Astrocyte (in vitro differentiated cells and primary cell): ENCODE data around the gene SHOC2. TPM values are rescaled to one million over a fixed set of nuclear protein-coding genes. Genes with fewer than 3 reads are reported as not detected.

Source experiments
- DNase-seq: peaks from one replicate; pipeline ENCODE4 v3.0.0-alpha.2; 2010; ENCODE audit warnings: low read depth
- FAIRE-seq: peaks from 2 replicates; lab custom pipeline; 2011; peaks lifted over from hg19 to GRCh38; lab: Jason Lieb, UNC
- H2AFZ ChIP-seq: 2 replicates; pipeline ENCODE4 v1.6.0; 2012; ENCODE audit warnings: low read depth, low read length, inconsistent platforms
- H3K27ac ChIP-seq: 2 replicates; pipeline ENCODE4 v1.5.1; 2011; ENCODE audit warnings: low read depth, low read length, inconsistent platforms
- H3K27me3 ChIP-seq: 2 replicates; pipeline ENCODE4 v1.6.0; 2011; ENCODE audit warnings: low read length, inconsistent platforms; ENCODE audit not compliant: insufficient read depth
- H3K36me3 ChIP-seq: 2 replicates; pipeline ENCODE4 v1.5.1; 2011; ENCODE audit warnings: low read length, inconsistent platforms; ENCODE audit not compliant: insufficient read depth
- H3K4me1 ChIP-seq: 2 replicates; pipeline ENCODE4 v1.5.1; 2011; ENCODE audit warnings: low read length, inconsistent platforms; ENCODE audit not compliant: insufficient read depth
- H3K4me2 ChIP-seq: 2 replicates; pipeline ENCODE4 v1.6.0; 2012; ENCODE audit warnings: low read length, inconsistent platforms
- H3K4me3 ChIP-seq: 2 replicates; pipeline ENCODE4 v1.5.1; 2011; ENCODE audit warnings: low read depth, mild to moderate bottlenecking, low read length, inconsistent platforms; ENCODE audit not compliant: insufficient read depth
- H3K79me2 ChIP-seq: 2 replicates; pipeline ENCODE4 v1.6.0; 2012; ENCODE audit warnings: mild to moderate bottlenecking, low read length, inconsistent platforms; ENCODE audit not compliant: insufficient read depth
- H3K9ac ChIP-seq: 2 replicates; pipeline ENCODE4 v1.6.0; 2012; ENCODE audit warnings: mild to moderate bottlenecking, low read length, inconsistent platforms
- H3K9me3 ChIP-seq: 2 replicates; pipeline ENCODE4 v1.5.1; 2012; ENCODE audit warnings: low read depth, mild to moderate bottlenecking, low read length, inconsistent platforms; ENCODE audit not compliant: insufficient read depth
- H4K20me1 ChIP-seq: 2 replicates; pipeline ENCODE4 v1.6.0; 2012; ENCODE audit warnings: low read length, inconsistent platforms; ENCODE audit not compliant: insufficient read depth
- H3K27ac Mint-ChIP-seq: one replicate; pipeline ENCODE4 v1.8.0; 2021; ENCODE audit warnings: mild to moderate bottlenecking, mixed read lengths; ENCODE audit not compliant: unreplicated experiment
- H3K27me3 Mint-ChIP-seq: one replicate; pipeline ENCODE4 v1.8.0; 2021; ENCODE audit warnings: low read depth, mixed read lengths; ENCODE audit not compliant: unreplicated experiment
- H3K36me3 Mint-ChIP-seq: one replicate; pipeline ENCODE4 v1.8.0; 2021; ENCODE audit warnings: low read depth, mixed read lengths; ENCODE audit not compliant: unreplicated experiment
- H3K4me1 Mint-ChIP-seq: one replicate; pipeline ENCODE4 v1.8.0; 2021; ENCODE audit warnings: low read depth, mixed read lengths; ENCODE audit not compliant: unreplicated experiment
- H3K4me3 Mint-ChIP-seq: one replicate; pipeline ENCODE4 v1.8.0; 2021; ENCODE audit warnings: mild to moderate bottlenecking, moderate library complexity, mixed read lengths; ENCODE audit not compliant: unreplicated experiment
- H3K9me3 Mint-ChIP-seq: one replicate; pipeline ENCODE4 v1.8.0; 2021; ENCODE audit warnings: mild to moderate bottlenecking, mixed read lengths; ENCODE audit not compliant: unreplicated experiment
- EZH2 ChIP-seq: IDR thresholded peaks from 2 replicates; pipeline ENCODE4 v1.6.1; 2012; ENCODE audit warnings: mild to moderate bottlenecking, low read length, inconsistent platforms; ENCODE audit not compliant: insufficient read depth
- total RNA-seq: library from RNA; stranded (reverse); gene quantifications from 2 replicates; pipeline ENCODE4 v1.2.1, GENCODE V29; 2021
- TF ChIP-seq, protein P1 (sequence below): IDR thresholded peaks from 2 replicates; pipeline ENCODE4 v1.5.1; 2011; ENCODE audit warnings: low read depth, mild to moderate bottlenecking, inconsistent platforms, low read length, moderate library complexity; ENCODE audit not compliant: insufficient read depth

The SHOC2 gene
- total RNA-seq, 1 donor from 2014 or later = 80.7 TPM

GRCh38 chr10:110897184-110897583 lies 22.2 kb upstream of the SHOC2 start:
- Histone ChIP-seq H3K27me3 (no peaks in the 10 kb centered on the region), H2AFZ (no peak overlapping the region), H3K4me1 (peaks cover 8% of the 10 kb centered on the region), H3K79me2 (no peaks in the 10 kb centered on the region), H3K4me2 (no peak overlapping the region), H3K36me3 (peaks cover 16% of the 10 kb centered on the region), H3K4me3 (no peak overlapping the region), H3K27ac (no peak overlapping the region), H3K9me3 (no peaks in the 10 kb centered on the region), H4K20me1 (no peaks in the 10 kb centered on the region), H3K9ac (no peak overlapping the region)
- FAIRE-seq (no peak), DNase-seq (no peak)
- Mint-ChIP-seq H3K4me3 (no peak overlapping the region), H3K9me3 (no peaks in the 10 kb centered on the region), H3K27ac (peak overlapping the region; percentile 69), H3K4me1 (peaks cover 12% of the 10 kb centered on the region), H3K27me3 (no peaks in the 10 kb centered on the region), H3K36me3 (peaks cover 10% of the 10 kb centered on the region)
- no peak for TF ChIP-seq EZH2
- TF ChIP-seq, protein P1, sequence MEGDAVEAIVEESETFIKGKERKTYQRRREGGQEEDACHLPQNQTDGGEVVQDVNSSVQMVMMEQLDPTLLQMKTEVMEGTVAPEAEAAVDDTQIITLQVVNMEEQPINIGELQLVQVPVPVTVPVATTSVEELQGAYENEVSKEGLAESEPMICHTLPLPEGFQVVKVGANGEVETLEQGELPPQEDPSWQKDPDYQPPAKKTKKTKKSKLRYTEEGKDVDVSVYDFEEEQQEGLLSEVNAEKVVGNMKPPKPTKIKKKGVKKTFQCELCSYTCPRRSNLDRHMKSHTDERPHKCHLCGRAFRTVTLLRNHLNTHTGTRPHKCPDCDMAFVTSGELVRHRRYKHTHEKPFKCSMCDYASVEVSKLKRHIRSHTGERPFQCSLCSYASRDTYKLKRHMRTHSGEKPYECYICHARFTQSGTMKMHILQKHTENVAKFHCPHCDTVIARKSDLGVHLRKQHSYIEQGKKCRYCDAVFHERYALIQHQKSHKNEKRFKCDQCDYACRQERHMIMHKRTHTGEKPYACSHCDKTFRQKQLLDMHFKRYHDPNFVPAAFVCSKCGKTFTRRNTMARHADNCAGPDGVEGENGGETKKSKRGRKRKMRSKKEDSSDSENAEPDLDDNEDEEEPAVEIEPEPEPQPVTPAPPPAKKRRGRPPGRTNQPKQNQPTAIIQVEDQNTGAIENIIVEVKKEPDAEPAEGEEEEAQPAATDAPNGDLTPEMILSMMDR = no peak

GRCh38 chr10:110898391-110898790 lies 21.0 kb upstream of the SHOC2 start:
- no peaks in the 10 kb centered on the region for H3K27me3 Mint-ChIP-seq
- no peaks in the 10 kb centered on the region for H3K9me3 Mint-ChIP-seq
- no peaks in the 10 kb centered on the region for H3K79me2 ChIP-seq
- H3K9me3 ChIP-seq = no peaks in the 10 kb centered on the region
- H3K27ac ChIP-seq = peak overlapping the region; percentile 23
- H3K4me3 ChIP-seq = no peak overlapping the region
- FAIRE-seq (peak; percentile 50), DNase-seq (peak; percentile 8)
- H3K9ac ChIP-seq = no peak overlapping the region
- H2AFZ ChIP-seq = no peak overlapping the region
- no peak overlapping the region for H3K4me3 Mint-ChIP-seq
- H3K36me3 ChIP-seq = peaks cover 16% of the 10 kb centered on the region
- peaks cover 8% of the 10 kb centered on the region for H3K4me1 ChIP-seq
- H3K27ac Mint-ChIP-seq = peak overlapping the region; percentile 41
- no peaks in the 10 kb centered on the region for H4K20me1 ChIP-seq
- peaks cover 10% of the 10 kb centered on the region for H3K36me3 Mint-ChIP-seq
- H3K27me3 ChIP-seq = no peaks in the 10 kb centered on the region
- H3K4me1 Mint-ChIP-seq = peaks cover 22% of the 10 kb centered on the region
- peak overlapping the region; percentile 23 for H3K4me2 ChIP-seq
- no peak for TF ChIP-seq EZH2
- TF ChIP-seq, protein P1 = no peak

GRCh38 chr10:110900983-110901382 lies 18.4 kb upstream of the SHOC2 start:
- H3K36me3 ChIP-seq = peaks cover 14% of the 10 kb centered on the region
- H3K9me3 ChIP-seq = no peaks in the 10 kb centered on the region
- Mint-ChIP-seq H3K4me1 (peaks cover 24% of the 10 kb centered on the region), H3K27ac (no peak overlapping the region), H3K4me3 (no peak overlapping the region), H3K27me3 (no peaks in the 10 kb centered on the region), H3K36me3 (peaks cover 10% of the 10 kb centered on the region), H3K9me3 (no peaks in the 10 kb centered on the region)
- FAIRE-seq = no peak
- DNase-seq = no peak
- H3K4me3 ChIP-seq = no peak overlapping the region
- no peak overlapping the region for H3K9ac ChIP-seq
- H3K79me2 ChIP-seq = no peaks in the 10 kb centered on the region
- no peak overlapping the region for H3K27ac ChIP-seq
- H2AFZ ChIP-seq = no peak overlapping the region
- TF ChIP-seq EZH2 = no peak
- TF ChIP-seq, protein P1 = no peak
- peaks cover 8% of the 10 kb centered on the region for H3K4me1 ChIP-seq
- H4K20me1 ChIP-seq = no peaks in the 10 kb centered on the region
- no peak overlapping the region for H3K4me2 ChIP-seq
- no peaks in the 10 kb centered on the region for H3K27me3 ChIP-seq
